ENCODE measurements around the gene ASPHD2.

DNA sequence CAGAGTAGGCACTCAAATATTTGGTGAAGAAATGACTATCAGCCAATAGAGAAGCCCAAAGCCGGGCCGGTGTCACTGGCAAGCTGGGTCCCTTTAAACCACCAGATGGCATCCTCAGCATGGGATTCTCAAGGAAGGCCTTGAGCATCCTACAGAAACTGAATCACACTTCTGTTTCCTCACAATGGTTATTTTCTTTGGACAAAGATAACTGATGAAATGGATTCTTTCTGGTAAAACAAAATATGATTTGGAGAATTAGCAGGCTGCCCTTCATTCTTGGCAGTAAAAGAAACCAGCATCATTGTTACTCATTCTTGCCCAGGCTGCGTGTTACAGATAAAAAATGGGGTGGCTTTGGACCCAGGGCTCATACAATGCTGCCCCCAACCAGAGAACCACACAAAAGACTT is 30.3 kb upstream of the ASPHD2 start:
- TF ChIP-seq, protein P1, sequence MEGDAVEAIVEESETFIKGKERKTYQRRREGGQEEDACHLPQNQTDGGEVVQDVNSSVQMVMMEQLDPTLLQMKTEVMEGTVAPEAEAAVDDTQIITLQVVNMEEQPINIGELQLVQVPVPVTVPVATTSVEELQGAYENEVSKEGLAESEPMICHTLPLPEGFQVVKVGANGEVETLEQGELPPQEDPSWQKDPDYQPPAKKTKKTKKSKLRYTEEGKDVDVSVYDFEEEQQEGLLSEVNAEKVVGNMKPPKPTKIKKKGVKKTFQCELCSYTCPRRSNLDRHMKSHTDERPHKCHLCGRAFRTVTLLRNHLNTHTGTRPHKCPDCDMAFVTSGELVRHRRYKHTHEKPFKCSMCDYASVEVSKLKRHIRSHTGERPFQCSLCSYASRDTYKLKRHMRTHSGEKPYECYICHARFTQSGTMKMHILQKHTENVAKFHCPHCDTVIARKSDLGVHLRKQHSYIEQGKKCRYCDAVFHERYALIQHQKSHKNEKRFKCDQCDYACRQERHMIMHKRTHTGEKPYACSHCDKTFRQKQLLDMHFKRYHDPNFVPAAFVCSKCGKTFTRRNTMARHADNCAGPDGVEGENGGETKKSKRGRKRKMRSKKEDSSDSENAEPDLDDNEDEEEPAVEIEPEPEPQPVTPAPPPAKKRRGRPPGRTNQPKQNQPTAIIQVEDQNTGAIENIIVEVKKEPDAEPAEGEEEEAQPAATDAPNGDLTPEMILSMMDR (conservative IDR thresholded peaks at IDR 0.05; ENCODE audit: low read depth, low read length), result peak; percentile 72
- TF ChIP-seq EZH2 (IDR thresholded peaks at IDR 0.05; ENCODE audit: borderline replicate concordance, low read depth, low read length, poor library complexity, severe bottlenecking), result no peak
